ENCODE data around the gene VWA7. TPM values are rescaled to one million over a fixed set of nuclear protein-coding genes. Genes with fewer than 3 reads are reported as not detected.

The VWA7 gene
- polyA plus RNA-seq, 1 experiment, result 0.29 TPM

GRCh38 chr6:31764198-31764597 is 12.9 kb downstream of the VWA7 start:
- POLR2A ChIA-PET, result interaction anchor here (0.8 kb wide), 1 partner anchor 34 kb away, joined by 3 read pairs; no protein-coding TSS in a partner anchor
- no peaks in the 10 kb centered on the region for H3K27me3 ChIP-seq (ENCODE audit: control insufficient read depth, insufficient read depth, low read length)
- CTCF ChIA-PET, result interaction anchor here (1.0 kb wide), 1 partner anchor 62 kb away, joined by 3 read pairs; no protein-coding TSS in a partner anchor
- no peak overlapping the region for H3K4me3 ChIP-seq (ENCODE audit: low read depth, low read length)
- no peaks in the 10 kb centered on the region; the same call in 1 of the 2 replicates for H3K36me3 ChIP-seq (ENCODE audit: control insufficient read depth, insufficient read depth, low read length)
- no peak for TF ChIP-seq CTCF (IDR thresholded peaks at IDR 0.05; ENCODE audit: insufficient read depth, low read depth, low read length)
- no peak for DNase-seq (ENCODE audit: low read depth)

GRCh38 chr6:31763619-31763940 is 13.5 kb downstream of the VWA7 start:
- H3K36me3 ChIP-seq (ENCODE audit: control insufficient read depth, insufficient read depth, low read length), result no peaks in the 10 kb centered on the region; the same call in 1 of the 2 replicates
- POLR2A ChIA-PET, result interaction anchor here (0.8 kb wide), 1 partner anchor 33 kb away, joined by 3 read pairs; no protein-coding TSS in a partner anchor
- DNase-seq (ENCODE audit: low read depth), result peak; percentile 39
- TF ChIP-seq CTCF (IDR thresholded peaks at IDR 0.05; ENCODE audit: insufficient read depth, low read depth, low read length), result no peak
- H3K4me3 ChIP-seq (ENCODE audit: low read depth, low read length), result no peak overlapping the region
- no peaks in the 10 kb centered on the region for H3K27me3 ChIP-seq (ENCODE audit: control insufficient read depth, insufficient read depth, low read length)
- CTCF ChIA-PET, result interaction anchor here (1.0 kb wide), 1 partner anchor 63 kb away, joined by 3 read pairs; no protein-coding TSS in a partner anchor

GRCh38 chr6:31762878-31763618 is 14.1 kb downstream of the VWA7 start:
- no peak overlapping the region for H3K4me3 ChIP-seq (ENCODE audit: low read depth, low read length)
- CTCF ChIA-PET, result interaction anchor here (1.0 kb wide), 1 partner anchor 64 kb away, joined by 3 read pairs; no protein-coding TSS in a partner anchor
- no peaks in the 10 kb centered on the region; the same call in 1 of the 2 replicates for H3K36me3 ChIP-seq (ENCODE audit: control insufficient read depth, insufficient read depth, low read length)
- POLR2A ChIA-PET, result interaction anchor here (0.8 kb wide), 1 partner anchor 33 kb away, joined by 3 read pairs; no protein-coding TSS in a partner anchor
- H3K27me3 ChIP-seq (ENCODE audit: control insufficient read depth, insufficient read depth, low read length), result no peaks in the 10 kb centered on the region
- no peak for TF ChIP-seq CTCF (IDR thresholded peaks at IDR 0.05; ENCODE audit: insufficient read depth, low read depth, low read length)
- no peak for DNase-seq (ENCODE audit: low read depth)

- CTCF ChIA-PET, result no interaction called here
- H3K4me3 ChIP-seq (ENCODE audit: low read depth, low read length), result no peak within 1 kb of the TSS
- H3K27me3 ChIP-seq (ENCODE audit: control insufficient read depth, insufficient read depth, low read length), result no peaks in the 10 kb centered on the region
- no peak for DNase-seq (ENCODE audit: low read depth)
- H3K36me3 ChIP-seq (ENCODE audit: control insufficient read depth, insufficient read depth, low read length), result no peaks in the 10 kb centered on the region; the same call in 1 of the 2 replicates
- TF ChIP-seq CTCF (IDR thresholded peaks at IDR 0.05; ENCODE audit: insufficient read depth, low read depth, low read length), result no peak
- POLR2A ChIA-PET, result no interaction called here
These were observed 14.8 kb downstream of the VWA7 start, which contains the start of gene SAPCD1 for GRCh38 chr6:31762356-31762755. SAPCD1 (plus strand) TSS chr6:31762656; CDS start chr6:31763055, 399 bp downstream.

GRCh38 chr6:31761343-31761742 is 15.8 kb downstream of the VWA7 start:
- H3K27me3 ChIP-seq (ENCODE audit: control insufficient read depth, insufficient read depth, low read length), result no peaks in the 10 kb centered on the region
- DNase-seq (ENCODE audit: low read depth), result no peak
- TF ChIP-seq CTCF (IDR thresholded peaks at IDR 0.05; ENCODE audit: insufficient read depth, low read depth, low read length), result no peak
- ChIA-PET POLR2A (no interaction called here), CTCF (no interaction called here)
- H3K36me3 ChIP-seq (ENCODE audit: control insufficient read depth, insufficient read depth, low read length), result no peaks in the 10 kb centered on the region; the same call in 1 of the 2 replicates
- H3K4me3 ChIP-seq (ENCODE audit: low read depth, low read length), result no peak overlapping the region

All from BJ (cell line).